Tibial nerve (tissue), 4 donors: Measurements from ENCODE around the gene HMCN2. TPM values are rescaled to one million over a fixed set of nuclear protein-coding genes. Genes with fewer than 3 reads are reported as not detected.

ENCODE experiments used
- DNase-seq, 2 donors: peaks; one replicate each; pipeline ENCODE4 v3.0.0-alpha.2; 2019; ENCODE audit warnings: low spot score in 2 of 2
- H3K27ac ChIP-seq, 4 donors: fragments of 200-600 bp; sonication (generic) in 3 of 4; one replicate each; pipeline ENCODE4 v1.5.1; 2017 to 2019; ENCODE audit warnings: mild to moderate bottlenecking in 1 of 4
- H3K27me3 ChIP-seq, 2 donors: fragments of 200-600 bp; sonication (generic) in 1 of 2; one replicate each; pipeline versions ENCODE4 v1.5.1 to v1.6.0; 2017 to 2019
- H3K36me3 ChIP-seq, 3 donors: fragments of 200-600 bp; sonication (generic); one replicate each; pipeline ENCODE4 v1.5.1; 2018 to 2019
- H3K4me1 ChIP-seq, 4 donors: fragments of 200-600 bp; sonication (generic) in 3 of 4; one replicate each; pipeline ENCODE4 v1.5.1; 2017 to 2019
- H3K4me3 ChIP-seq, 4 donors: fragments of 200-600 bp; sonication (generic) in 3 of 4; one replicate each; pipeline ENCODE4 v1.5.1; 2017 to 2019; ENCODE audit warnings: mild to moderate bottlenecking in 1 of 4, moderate library complexity in 1 of 4
- H3K9me3 ChIP-seq, 4 donors: fragments of 200-600 bp; sonication (generic) in 3 of 4; one replicate each; pipeline ENCODE4 v1.5.1; 2017 to 2019
- CTCF ChIP-seq, 5 experiments: fragments of 200-600 bp in 3 of 5; fragments of 450-650 bp in 2 of 5; sonication (generic) in 3 of 5; IDR thresholded peaks; one replicate each; pipeline ENCODE4 v1.5.1; 2016 to 2019; ENCODE audit warnings: antibody characterized with exemption in 5 of 5, mild to moderate bottlenecking in 3 of 5, moderate library complexity in 2 of 5
- EP300 ChIP-seq, 2 donors: sonication (generic); formaldehyde crosslinking; IDR thresholded peaks; one replicate each; pipeline ENCODE4 v1.6.1; 2017; ENCODE audit warnings: antibody characterized with exemption in 2 of 2, mild to moderate bottlenecking in 1 of 2
- POLR2A ChIP-seq, 2 donors: fragments of 450-650 bp; IDR thresholded peaks; one replicate each; pipeline ENCODE4 v1.6.1; 2017; ENCODE audit warnings: antibody characterized with exemption in 2 of 2, mild to moderate bottlenecking in 2 of 2, moderate library complexity in 2 of 2
- WGBS, 2 donors: methylation state at CpG; one replicate each; pipeline ENCODE4 v1.1.5; 2018; 5-methylcytosine and 5-hydroxymethylcytosine counted together
- total RNA-seq, 4 donors: library from RNA; depleted of rRNA; stranded (reverse); fragments of >200 nt; gene quantifications; one replicate each; pipeline ENCODE4 v1.1.0, GENCODE V29; 2016

The HMCN2 gene
- total RNA-seq, 4 donors from 2014 or later, result 0.90 to 53.7 (median 20.3) TPM

GRCh38 chr9:130358928-130359327 is 93.4 kb downstream of the HMCN2 start:
- Histone ChIP-seq H3K27me3 (no peaks in the 10 kb centered on the region), H3K4me3 (no peak overlapping the region), H3K27ac (no peak overlapping the region), H3K4me1 (no peaks in the 10 kb centered on the region), H3K36me3 (no peaks in the 10 kb centered on the region), H3K9me3 (no peaks in the 10 kb centered on the region)
- no peak for TF ChIP-seq CTCF (IDR thresholded peaks at IDR 0.05)
- TF ChIP-seq POLR2A (IDR thresholded peaks at IDR 0.05), result no peak
- no peak for TF ChIP-seq EP300 (IDR thresholded peaks at IDR 0.05)
- 81 to 89% methylated on average over 7 of the region's 7 CpGs for WGBS, 2 donors
- DNase-seq, result no peak

GRCh38 chr9:130359819-130360218 is 94.3 kb downstream of the HMCN2 start:
- no peaks in the 10 kb centered on the region for H3K4me1 ChIP-seq
- H3K27ac ChIP-seq, result no peak overlapping the region
- no peaks in the 10 kb centered on the region for H3K9me3 ChIP-seq
- H3K4me3 ChIP-seq, result no peak overlapping the region
- H3K27me3 ChIP-seq, result no peaks in the 10 kb centered on the region
- TF ChIP-seq POLR2A (IDR thresholded peaks at IDR 0.05), result no peak
- no peak for TF ChIP-seq CTCF (IDR thresholded peaks at IDR 0.05)
- TF ChIP-seq EP300 (IDR thresholded peaks at IDR 0.05), result no peak
- no peak for DNase-seq
- WGBS, 2 donors, result 68 to 69% methylated on average over 9 of the region's 9 CpGs
- no peaks in the 10 kb centered on the region for H3K36me3 ChIP-seq

GRCh38 chr9:130360672-130361071 is 95.1 kb downstream of the HMCN2 start:
- no peaks in the 10 kb centered on the region for H3K9me3 ChIP-seq
- H3K4me1 ChIP-seq, result no peaks in the 10 kb centered on the region
- H3K27ac ChIP-seq, result no peak overlapping the region
- no peak for DNase-seq
- no peaks in the 10 kb centered on the region for H3K36me3 ChIP-seq
- TF ChIP-seq EP300 (IDR thresholded peaks at IDR 0.05) (no peak), CTCF (IDR thresholded peaks at IDR 0.05) (no peak), POLR2A (IDR thresholded peaks at IDR 0.05) (no peak)
- WGBS, 2 donors, result 92 to 93% methylated on average over 1 of the region's 1 CpG
- no peak overlapping the region for H3K4me3 ChIP-seq
- H3K27me3 ChIP-seq, result no peaks in the 10 kb centered on the region

- WGBS, 2 donors, result 67 to 81% methylated on average over 7 to 9 of the region's 9 CpGs
- no peak for DNase-seq
- Histone ChIP-seq H3K27ac (no peak overlapping the region), H3K4me3 (no peak overlapping the region), H3K9me3 (no peaks in the 10 kb centered on the region), H3K4me1 (no peaks in the 10 kb centered on the region), H3K27me3 (no peaks in the 10 kb centered on the region), H3K36me3 (no peaks in the 10 kb centered on the region)
- TF ChIP-seq CTCF (IDR thresholded peaks at IDR 0.05), result no peak
- TF ChIP-seq EP300 (IDR thresholded peaks at IDR 0.05), result no peak
- TF ChIP-seq POLR2A (IDR thresholded peaks at IDR 0.05), result no peak
Observed at GRCh38 chr9:130361873-130362362, 96.4 kb downstream of the HMCN2 start.

GRCh38 chr9:130362691-130363090 is 97.1 kb downstream of the HMCN2 start:
- Histone ChIP-seq H3K36me3 (no peaks in the 10 kb centered on the region), H3K27me3 (no peaks in the 10 kb centered on the region), H3K4me3 (no peak overlapping the region), H3K4me1 (no peaks in the 10 kb centered on the region), H3K9me3 (no peaks in the 10 kb centered on the region), H3K27ac (no peak overlapping the region)
- no peak for TF ChIP-seq POLR2A (IDR thresholded peaks at IDR 0.05)
- DNase-seq, result no peak
- WGBS, 2 donors, result 86 to 88% methylated on average over 13 of the region's 13 CpGs
